GM21576 (cell line): Measurements from ENCODE around the gene NUDT8.
"Not testable (repeated sequence)": the region's sequence is repeated elsewhere in the genome, so short reads cannot be mapped to it uniquely, and the experiment has no call there.

Experiments used
- ATAC-seq: cut with Tn5 transposase; IDR thresholded peaks from one replicate; pipeline ENCODE4 v1.9.1; 2021; ENCODE audit warnings: mild to moderate bottlenecking, moderate library complexity; ENCODE audit not compliant: unreplicated experiment

The NUDT8 gene

DNA sequence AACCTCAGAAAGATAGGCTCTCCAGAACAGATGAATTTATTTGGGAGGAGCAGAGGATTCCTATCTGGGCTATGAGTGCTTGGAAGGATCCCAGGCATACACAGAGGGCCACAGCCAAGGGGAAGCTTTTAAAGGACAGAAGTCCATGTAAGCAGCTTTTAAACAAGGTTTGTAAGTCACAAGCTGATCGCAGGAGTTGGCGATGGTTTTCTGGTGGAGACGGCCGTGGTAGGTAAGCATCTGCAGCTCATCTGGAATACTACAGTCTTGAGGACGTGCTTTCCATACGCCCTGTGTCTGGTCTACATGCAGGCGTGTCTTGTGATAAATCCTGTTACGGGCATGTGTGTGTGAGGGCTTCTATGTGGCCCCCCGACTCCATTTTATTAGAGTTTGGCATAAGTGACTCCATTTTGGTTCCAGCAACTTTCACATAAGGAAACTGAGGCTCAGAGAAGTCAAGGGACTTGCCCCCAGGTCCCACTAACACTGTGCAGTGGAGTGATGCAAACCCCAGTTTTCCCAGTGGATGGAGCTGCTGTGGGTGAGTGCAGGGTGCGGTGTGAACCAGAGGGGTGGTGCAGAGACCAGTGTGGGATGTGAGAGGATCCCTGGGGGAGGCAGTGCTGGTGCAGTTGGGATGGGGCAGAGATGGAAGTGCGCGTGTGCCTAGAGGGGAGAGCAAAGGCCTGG is 32.6 kb upstream of the NUDT8 start:
- ATAC-seq = no peak

DNA sequence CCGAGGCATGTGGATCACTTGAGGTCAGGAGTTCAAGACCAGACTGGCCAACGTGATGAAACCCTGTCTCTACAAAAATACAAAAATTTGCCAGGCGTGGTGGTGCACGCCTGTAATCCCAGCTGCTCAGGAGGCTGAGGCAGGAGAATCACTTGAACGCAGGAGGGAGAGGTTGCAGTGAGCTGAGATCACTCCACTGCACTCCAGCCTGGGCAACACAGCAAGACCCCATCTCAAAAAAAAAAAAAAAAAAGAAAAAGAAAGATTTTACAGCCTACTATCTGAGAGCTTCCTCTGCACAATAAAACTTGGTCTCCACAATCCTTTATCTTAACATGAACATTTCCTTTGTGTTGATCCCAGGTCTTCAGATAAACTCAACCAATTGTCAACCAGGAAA is 31.0 kb upstream of the NUDT8 start:
- ATAC-seq = not testable (repeated sequence)

DNA sequence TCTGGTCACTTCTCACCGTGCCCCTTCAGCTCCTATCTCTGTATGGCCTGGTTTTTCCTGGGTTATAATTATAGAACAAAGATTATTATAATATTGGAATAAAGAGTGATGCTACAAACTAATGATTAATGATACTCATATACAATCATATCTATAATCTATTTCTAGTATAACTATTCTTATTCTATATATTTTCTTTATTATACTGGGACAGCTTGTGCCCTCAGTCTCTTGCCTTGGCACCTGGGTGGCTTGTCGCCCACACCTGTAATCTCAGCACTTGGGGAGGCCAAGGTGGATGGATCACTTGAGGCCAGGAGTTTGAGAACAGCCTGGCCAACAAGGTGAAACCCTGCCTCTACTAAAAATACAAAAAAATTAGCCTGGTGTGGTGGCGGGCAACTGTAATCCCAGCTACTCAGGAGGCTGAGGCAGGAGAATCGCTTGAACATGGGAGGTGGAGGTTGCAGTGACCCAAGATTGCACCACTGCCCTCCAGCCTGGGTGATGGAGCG is 30.0 kb upstream of the NUDT8 start:
- ATAC-seq = not testable (repeated sequence)

DNA sequence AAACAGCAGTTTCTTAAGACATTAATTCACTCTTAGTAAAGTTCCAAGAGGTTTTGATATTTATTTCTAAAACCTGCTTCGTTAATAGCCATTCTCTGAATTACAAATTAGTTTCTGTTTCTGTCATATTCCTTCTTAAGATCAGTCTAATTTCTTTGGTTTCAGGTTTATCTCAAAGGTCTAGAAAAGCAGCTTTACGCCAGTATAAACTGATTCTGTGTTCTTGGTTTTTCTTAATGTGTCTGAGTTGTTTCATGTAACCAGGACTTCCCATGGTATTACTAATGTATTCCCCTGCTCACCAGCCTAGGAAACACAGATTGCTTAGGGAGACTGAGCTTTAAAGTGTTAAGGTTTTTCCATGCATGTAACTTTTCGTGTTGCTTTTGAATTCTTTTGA is 27.6 kb upstream of the NUDT8 start:
- no peak for ATAC-seq

DNA sequence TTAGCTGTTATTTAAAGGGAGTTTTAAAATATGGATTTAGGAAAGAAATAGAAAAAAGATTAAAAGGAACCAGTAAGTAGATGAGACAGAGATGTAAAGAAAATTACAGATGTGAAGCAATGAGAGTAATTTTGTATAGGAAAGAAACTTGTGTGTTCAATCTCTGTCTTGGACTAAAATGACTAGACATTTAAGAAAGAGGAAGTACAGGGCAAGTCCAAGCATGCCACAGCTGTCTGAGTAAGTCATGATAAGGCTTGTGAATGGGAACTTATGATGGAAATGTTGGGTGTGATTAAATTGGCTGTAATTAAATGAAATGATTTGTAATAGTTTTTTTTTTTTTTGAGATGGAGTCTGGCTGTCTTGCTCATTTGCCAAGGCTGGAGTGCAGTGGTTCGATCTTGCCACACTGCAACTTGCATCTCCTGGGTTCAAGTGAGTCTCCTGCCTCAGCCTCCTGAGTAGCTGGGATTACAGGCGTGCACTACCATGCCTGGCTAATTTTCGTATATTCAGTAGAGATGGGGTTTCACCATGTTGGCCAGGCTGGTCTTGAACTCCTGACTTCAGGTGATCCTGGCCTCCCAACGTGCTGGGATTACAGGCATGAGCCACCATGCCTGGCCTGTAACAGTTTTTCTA is 26.7 kb upstream of the NUDT8 start:
- ATAC-seq = no peak

DNA sequence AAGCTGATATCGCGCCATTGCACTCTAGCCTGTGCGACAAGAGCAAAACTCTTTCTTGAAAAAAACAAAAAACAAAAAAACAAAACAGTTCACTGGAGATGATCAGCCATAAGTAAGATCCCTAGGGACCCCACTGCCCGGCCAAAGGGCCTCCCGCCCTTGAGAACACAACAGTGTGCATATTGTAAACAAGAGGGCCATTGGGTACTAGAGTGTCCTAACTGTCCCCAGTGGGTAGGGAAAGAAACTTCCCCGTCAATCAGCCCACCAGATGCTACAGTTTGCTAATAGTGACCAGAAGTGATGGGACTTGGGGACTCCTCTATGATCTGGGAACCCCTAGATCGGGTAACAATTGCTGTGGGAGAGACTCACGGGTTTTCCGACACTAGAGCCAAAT is 24.5 kb upstream of the NUDT8 start:
- no peak for ATAC-seq

DNA sequence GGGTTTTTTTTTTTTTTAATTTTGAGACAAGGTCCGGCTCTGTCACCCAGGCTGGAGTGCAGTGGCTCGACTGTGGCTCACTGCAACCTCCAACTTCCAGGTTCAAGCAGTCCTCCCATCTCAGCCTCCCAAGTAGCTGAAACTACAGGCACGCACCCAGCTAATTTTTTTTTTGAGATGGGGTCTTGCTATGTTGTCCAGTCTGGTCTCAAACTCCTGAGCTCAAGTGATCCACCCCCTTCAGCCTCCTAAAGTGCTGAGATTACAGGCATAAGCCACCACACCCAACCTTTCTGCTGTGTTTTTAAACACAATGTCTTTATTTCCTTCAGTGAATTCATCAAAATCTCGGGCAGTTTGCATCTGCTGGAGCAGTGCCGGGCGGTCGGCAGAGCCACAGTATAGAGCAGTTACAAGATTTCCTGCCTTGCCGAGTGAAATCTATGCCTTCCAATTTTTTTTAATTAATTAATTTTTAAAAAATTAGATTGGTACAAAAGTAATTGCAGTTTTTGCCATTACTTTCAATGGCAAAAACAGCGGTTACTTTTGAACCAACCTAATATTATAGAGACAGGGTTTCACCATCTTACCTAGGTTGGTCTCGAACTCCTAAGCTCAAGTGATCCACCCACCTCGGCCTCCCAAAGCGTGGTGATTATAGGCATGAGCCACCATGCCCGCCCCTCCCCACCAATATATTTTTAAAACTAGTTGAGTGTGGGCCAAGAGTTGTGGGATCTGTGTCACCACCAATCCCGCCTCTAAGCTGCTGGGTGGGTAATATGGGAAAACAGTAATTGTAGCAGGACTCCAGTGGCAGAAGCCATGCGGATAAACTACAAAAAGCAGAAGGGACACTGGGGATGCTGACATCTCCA is 23.5 kb upstream of the NUDT8 start:
- no peak for ATAC-seq

DNA sequence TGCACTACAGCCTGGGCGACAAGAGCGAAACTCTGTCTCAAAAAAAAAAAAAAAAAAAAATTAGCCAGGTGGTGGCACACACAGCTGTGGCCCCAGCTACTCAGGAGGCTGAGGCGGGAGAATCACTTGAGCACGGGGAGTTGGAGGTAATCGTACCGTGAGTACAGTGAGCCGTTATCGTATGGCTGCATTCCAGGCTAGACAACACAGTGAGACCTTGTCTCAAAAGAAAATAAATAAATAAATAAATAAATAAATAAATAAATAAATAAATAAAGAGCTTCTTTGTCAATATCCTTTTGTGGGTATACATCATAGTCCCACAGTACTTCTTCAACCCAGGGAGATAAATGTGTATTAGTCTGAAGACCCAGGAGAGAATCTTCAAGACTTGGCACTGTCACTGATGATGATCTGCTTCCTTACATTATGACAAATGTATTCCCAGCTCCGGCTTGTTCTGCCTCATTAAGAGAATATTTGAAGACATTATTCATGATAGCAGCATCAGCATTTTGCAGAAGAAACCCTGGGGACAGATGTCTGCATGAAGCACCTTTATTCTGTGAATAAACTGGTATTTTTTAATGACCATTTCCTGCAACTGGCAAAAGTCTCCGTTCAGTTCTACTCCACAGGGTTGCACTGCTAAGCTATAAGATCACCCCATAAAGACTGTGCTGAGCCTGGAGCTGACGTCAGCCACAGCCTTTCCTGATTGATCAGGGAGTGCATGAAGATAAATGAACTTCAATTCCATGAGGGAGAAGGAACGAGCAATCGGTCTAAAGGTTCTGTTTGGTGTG is 22.4 kb upstream of the NUDT8 start:
- no peak for ATAC-seq

DNA sequence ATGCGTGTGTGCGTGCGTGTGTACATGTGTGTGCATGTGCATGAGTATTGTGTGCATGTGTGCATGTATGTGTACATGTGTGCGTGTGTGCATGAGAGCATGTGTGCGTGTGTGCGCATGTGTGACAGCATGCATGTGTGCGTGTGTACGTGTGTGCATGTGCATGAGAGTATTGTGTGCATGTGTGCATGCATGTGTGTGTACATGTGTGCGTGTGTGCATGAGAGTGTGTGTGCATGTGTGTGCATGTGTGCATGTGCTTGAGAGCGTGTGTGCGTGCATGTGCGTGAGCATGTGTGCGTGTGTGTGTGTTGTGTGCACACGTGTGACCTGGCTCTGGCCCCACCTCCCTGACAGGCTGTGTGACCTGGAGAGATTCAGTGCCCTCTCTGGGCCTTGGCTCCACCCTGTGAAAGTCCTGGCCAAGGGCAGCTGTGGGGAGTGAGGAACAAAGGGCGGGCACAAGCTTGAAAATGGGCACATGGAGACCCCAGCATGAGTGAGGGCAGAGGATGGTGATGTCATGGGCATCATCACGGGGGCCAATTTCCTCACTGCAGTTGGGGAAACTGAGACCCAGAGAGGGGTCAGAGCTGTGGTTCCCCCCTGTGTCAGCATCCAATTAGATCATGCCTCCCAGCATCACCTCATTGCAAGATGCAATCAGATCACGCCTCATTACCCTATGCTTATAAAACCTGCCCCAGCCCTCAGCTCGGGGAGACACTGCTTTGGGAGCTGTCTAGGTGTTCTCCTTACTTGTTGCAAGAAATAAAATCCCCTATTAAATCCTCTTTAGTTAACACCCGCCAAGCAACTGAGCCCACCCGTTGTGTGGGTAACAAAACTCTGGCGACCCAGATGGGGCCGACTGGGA is 20.1 kb upstream of the NUDT8 start:
- ATAC-seq = no peak

DNA sequence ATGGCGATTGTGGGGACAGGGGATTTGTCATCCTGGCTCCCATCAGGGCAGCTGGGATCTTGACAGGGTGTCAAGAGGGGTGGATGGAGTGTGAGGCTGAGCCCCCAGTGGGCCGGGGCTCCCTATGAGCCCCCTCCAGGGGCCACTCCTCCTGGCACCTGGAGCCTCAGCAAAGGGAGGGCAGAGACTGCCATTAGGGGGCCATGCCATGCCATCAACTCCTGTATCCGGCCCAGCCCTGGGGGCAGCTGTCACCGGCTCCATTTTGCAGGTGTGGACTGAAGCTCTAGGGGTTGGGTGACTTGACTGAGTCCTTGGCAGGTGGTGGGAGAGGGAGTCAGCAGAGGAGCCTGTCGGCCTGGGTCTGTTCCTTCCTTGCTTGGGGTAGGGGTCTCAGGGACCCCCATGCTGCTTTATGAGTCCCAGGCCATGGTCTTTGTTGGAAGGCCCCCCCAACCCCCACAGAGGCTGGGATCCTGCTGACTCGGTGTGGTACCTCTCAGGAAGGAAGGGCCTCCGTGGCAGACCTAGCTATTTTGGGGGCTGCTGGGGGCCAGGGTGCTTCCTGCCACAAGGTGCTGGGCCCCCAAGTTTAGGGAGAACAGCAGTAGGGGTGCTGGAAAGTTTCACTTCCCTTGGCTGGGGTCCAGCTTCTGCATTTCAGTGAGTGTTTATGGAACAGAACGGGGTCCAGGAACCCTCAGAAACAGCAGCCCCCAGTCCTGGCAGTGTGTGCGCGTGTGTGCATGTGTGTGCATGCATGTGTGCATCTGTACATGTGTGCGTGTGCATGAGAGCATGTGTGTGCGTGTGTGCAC is 19.3 kb upstream of the NUDT8 start:
- ATAC-seq = peak; percentile 7

DNA sequence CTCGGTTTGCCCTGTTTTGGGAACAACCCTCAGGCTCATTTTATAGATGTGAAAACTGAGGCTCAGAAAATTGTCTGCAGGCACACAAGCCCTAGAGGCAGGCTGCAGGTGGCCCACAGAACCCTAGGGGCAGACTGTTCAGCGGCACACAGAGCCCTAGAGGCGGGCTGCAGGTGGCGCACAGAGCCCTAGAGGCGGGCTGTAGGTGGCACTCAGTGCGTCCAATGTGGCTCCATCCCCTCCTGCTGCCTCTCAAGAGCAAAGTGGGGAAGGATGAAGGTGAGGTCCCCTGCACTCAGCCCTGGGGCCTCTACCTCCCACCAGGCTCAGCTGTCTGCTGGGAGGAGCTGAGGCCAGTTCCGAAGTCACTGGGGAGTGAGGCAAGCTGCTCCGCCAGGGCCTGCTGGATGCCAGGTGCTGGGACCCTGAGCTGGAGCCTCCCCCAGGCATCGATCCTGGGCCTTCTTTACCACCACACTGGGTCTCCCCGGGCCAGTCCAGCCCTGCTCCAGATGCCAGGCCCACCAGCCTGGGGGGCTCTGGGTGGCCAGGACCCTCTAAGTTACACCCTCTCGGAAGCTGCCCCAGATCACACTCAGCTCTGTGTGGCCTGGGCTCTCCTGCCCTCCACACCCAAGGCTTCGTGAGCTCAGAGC is 18.5 kb upstream of the NUDT8 start:
- peak; percentile 35 for ATAC-seq

DNA sequence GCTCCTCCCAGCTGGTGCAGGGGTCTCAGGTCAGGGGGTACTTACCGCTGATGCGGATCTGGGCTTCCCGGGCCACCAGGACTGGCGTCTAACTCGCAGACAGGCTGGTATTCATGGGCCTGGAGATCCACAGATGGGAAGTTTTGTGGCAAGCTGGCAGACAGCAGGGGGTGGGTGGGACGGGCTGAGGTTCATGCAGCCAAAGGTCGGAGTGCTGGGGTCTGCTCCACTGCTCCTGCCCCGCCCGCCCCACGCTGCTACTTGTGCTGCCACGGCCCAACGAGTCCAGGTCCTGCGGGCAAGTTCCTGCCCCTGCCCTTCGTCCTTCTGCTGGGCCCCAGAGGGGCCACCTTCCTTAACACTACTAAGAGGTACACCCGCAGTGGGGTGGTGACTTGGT is 17.7 kb upstream of the NUDT8 start:
- ATAC-seq = no peak

DNA sequence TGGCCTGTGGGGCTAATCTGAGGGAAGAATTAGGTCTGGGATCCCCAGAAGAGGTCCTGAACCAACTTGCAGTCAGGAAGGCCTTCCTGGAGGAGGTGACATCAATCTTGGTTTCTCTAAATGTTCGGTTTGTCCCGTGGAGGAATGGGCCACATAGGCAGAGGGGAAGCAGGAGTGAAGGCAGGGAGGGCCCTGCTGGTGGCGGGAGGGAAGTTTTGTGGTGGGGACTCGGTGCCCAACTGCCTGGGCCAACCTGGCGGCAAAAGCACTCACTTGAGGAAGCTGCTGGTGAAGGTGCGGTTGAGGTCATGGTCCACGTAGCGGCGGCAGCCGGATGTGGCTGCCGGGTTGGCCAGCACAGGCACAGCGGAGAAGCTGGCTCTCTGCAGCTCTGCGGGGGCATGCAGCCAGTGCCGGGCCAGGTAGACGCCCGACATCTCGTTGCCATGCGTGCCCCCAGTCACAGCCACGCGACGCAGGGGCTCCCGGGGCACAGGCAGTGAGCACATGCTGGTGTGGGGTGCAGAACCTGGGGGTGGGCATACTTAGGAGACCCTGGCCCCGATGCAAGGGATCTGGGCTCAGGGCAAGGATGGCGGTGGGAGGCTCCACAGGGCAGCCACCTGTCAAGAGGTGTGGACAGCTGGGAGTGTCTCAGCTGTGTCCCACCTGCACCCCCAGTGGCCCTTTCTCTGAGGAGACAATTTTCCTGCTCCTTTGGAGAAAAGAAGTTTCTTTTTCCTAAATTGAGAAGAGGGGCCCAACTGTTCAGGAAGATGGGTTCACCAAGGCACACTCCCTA is 17.0 kb upstream of the NUDT8 start:
- ATAC-seq = no peak

DNA sequence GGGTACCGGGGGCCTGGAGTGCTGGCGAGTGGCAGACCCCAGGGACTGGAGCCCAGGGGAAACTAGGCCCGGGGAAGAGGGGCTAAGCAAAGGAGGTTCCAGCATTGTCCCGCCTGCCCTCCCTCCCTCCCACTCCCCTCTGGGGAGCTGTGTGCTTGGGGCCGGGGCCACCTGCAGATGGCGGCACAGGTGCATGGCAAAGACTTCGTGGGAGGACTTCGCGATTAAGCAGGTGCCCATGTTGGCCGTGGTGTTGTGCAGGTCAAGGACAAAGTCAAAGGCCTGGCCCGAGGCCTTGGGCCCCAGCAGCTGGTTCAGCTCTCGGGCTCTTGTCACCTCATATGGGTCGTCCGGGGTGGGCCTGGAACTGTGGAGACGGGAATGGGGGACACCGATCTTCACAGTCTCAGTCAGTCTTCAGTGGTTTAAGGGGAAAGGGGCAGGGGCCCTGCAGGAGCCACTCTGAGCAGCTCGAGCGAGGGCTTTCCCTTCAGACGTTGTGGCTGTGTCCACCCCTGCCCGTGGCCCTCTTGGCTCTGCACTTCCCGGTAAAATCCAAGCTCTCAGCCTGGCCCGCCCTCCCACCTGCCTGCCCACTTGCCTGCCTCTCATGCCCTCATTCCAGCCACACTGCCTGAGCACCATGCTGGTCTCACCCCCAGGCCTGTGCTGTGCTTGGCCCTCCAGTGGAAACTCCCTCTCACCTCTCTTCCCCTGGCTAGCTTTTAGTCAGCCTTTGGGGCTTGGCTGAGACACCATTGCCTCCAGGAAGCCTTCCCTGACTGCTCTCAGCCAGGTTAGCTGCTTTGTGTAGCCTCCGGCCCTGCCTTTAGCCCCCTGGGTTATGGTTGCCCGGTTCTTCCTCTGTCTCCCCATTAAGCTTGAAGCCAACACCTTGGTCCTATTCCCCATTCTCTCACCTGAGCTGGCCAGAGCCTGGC is 16.1 kb upstream of the NUDT8 start:
- no peak for ATAC-seq

DNA sequence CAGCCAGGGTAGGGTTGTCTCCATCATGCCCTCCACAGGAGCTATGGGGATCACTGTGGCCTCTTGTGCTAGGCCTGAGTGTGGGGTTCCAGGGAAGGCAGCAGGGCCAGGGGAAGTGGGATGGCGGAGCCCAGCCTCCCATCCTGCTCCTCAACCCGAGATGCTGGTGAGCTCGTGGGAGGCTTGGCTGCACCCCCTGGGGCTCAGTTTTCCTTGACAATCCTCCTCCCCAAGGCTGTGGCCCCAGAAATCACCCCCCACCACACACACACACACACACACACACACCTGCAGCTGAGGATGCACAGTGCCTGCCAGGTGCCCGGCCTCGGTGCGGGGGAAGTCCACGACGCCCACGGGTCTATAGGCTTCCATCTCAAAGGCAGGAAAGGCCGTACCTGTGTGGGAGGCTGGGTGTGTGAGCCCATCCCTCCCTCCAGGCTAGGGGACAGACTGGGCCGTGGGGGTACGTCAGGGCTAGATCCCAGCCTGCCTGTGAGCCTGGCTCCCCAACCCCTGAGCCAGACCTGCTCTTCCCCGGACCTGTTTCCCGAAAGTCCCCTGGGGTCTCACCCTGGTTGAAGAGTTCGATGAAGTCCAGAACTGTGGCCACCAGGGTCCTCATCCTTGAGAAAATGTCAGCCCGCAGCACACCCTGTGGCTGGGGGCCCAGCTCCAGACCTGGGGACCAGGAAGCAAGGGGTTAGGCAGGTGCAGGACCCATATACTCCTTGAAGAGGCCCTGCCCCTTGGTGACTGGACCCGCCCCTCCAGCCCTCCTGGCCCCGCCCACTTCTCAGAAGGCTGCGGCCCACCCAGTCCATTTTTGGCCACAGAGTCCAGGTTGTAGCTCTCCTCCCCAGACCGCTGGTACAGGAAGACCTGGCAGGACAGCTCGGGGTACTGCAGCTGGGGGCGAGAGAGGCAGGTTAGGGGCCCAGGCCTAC is 15.0 kb upstream of the NUDT8 start:
- no peak for ATAC-seq
